GM21390 (cell line): Measurements from ENCODE around the gene POMGNT1.
"Not testable (repeated sequence)": the region's sequence is repeated elsewhere in the genome, so short reads cannot be mapped to it uniquely, and the experiment has no call there.

Experiments used
- ATAC-seq: cut with Tn5 transposase; IDR thresholded peaks from one replicate; pipeline ENCODE4 v1.9.1; 2021; ENCODE audit not compliant: unreplicated experiment

The POMGNT1 gene

GRCh38 chr1:46197964-46198811, at the start of gene POMGNT1:
Gene POMGNT1 (minus strand): TSS chr1:46198434. CDS start chr1:46197821, 613 bp downstream.
- peak; percentile 92 for ATAC-seq

GRCh38 chr1:46247436-46248121, 49.3 kb upstream of the POMGNT1 start, which contains the start of gene RAD54L:
Gene RAD54L (plus strand): TSS chr1:46247763. CDS start chr1:46248406, 643 bp downstream.
- ATAC-seq = peak; percentile 89

- ATAC-seq = peak; percentile 56
Measured at GRCh38 chr1:46246548-46247435, 48.6 kb upstream of the POMGNT1 start.

- not testable (repeated sequence) for ATAC-seq
Measured at GRCh38 chr1:46246136-46246535, 47.9 kb upstream of the POMGNT1 start.

GRCh38 chr1:46244656-46245371, 46.6 kb upstream of the POMGNT1 start:
- ATAC-seq = no peak

GRCh38 chr1:46243831-46244230, 45.6 kb upstream of the POMGNT1 start:
- not testable (repeated sequence) for ATAC-seq

GRCh38 chr1:46242918-46243317, 44.7 kb upstream of the POMGNT1 start:
- no peak for ATAC-seq

- ATAC-seq = not testable (repeated sequence)
Measured at GRCh38 chr1:46241733-46242132, 43.5 kb upstream of the POMGNT1 start.

- not testable (repeated sequence) for ATAC-seq
Measured at GRCh38 chr1:46238865-46239264, 40.6 kb upstream of the POMGNT1 start.

- no peak for ATAC-seq
Measured at GRCh38 chr1:46236882-46237281, 38.6 kb upstream of the POMGNT1 start.

GRCh38 chr1:46231231-46231630, 33.0 kb upstream of the POMGNT1 start:
- not testable (repeated sequence) for ATAC-seq

- ATAC-seq = no peak
Measured at GRCh38 chr1:46224966-46225365, 26.7 kb upstream of the POMGNT1 start.

- ATAC-seq = peak; percentile 71
Measured at GRCh38 chr1:46223472-46223943, 25.3 kb upstream of the POMGNT1 start.

- not testable (repeated sequence) for ATAC-seq
Measured at GRCh38 chr1:46223055-46223454, 24.8 kb upstream of the POMGNT1 start.

- ATAC-seq = no peak
Measured at GRCh38 chr1:46221749-46222148, 23.5 kb upstream of the POMGNT1 start.

- ATAC-seq = no peak
Measured at GRCh38 chr1:46220808-46221207, 22.6 kb upstream of the POMGNT1 start.

GRCh38 chr1:46219551-46220520, 21.6 kb upstream of the POMGNT1 start:
- ATAC-seq = no peak

- ATAC-seq = no peak
Measured at GRCh38 chr1:46218443-46218842, 20.2 kb upstream of the POMGNT1 start.

GRCh38 chr1:46215504-46215903, 17.3 kb upstream of the POMGNT1 start:
- no peak for ATAC-seq
